ENCODE results near the gene SCGB1A1. TPM values are rescaled to one million over a fixed set of nuclear protein-coding genes. Genes with fewer than 3 reads are reported as not detected.

Gene SCGB1A1
- total and polyA plus RNA-seq, 4 donors: not detected

DNA sequence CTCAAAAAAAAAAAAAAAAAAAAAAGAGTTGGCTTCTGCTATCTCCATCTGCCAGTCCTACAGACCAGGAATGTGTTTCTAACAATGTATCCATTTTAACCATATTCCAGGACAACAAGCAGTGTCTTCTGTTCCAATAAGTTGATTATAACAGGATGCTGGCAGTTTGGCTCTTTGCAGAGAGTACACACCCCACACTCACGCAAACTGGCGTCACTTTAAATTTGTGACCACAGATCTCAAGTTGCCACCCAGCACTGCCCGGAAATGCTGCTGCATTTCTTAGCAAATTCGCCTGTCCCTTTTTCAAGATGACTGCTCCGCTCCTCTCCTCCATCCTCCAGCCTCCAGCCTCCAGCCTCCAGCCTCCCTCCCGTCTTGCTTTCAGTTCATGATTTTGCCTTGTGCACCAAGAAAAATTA, 44.3 kb downstream of the SCGB1A1 start:
- Histone ChIP-seq H3K4me1 (ENCODE audit: control insufficient read depth in 4 of 4, insufficient read depth in 4 of 4, low read length in 3 of 4) (peaks cover 0 to 14% (median 6%) of the 10 kb centered on the region in 4 donors), H3K36me3 (ENCODE audit: control insufficient read depth in 4 of 4, insufficient read depth in 3 of 4, low read depth in 1 of 4, low read length in 3 of 4) (no peaks in the 10 kb centered on the region), H3K9ac (ENCODE audit: low read depth in 1 of 2, low read length in 2 of 2) (no peak overlapping the region), H3K27me3 (ENCODE audit: control insufficient read depth in 4 of 4, insufficient read depth in 4 of 4, low read length in 3 of 4) (no peaks in the 10 kb centered on the region), H3K4me3 (ENCODE audit: low read depth in 1 of 3, low read length in 3 of 3) (no peak overlapping the region), H3K9me3 (ENCODE audit: control insufficient read depth in 4 of 4, low read length in 3 of 4) (no peaks in the 10 kb centered on the region), H3K27ac (ENCODE audit: low read depth in 1 of 2, low read length in 2 of 2) (no peak overlapping the region)
- TF ChIP-seq, protein P1, sequence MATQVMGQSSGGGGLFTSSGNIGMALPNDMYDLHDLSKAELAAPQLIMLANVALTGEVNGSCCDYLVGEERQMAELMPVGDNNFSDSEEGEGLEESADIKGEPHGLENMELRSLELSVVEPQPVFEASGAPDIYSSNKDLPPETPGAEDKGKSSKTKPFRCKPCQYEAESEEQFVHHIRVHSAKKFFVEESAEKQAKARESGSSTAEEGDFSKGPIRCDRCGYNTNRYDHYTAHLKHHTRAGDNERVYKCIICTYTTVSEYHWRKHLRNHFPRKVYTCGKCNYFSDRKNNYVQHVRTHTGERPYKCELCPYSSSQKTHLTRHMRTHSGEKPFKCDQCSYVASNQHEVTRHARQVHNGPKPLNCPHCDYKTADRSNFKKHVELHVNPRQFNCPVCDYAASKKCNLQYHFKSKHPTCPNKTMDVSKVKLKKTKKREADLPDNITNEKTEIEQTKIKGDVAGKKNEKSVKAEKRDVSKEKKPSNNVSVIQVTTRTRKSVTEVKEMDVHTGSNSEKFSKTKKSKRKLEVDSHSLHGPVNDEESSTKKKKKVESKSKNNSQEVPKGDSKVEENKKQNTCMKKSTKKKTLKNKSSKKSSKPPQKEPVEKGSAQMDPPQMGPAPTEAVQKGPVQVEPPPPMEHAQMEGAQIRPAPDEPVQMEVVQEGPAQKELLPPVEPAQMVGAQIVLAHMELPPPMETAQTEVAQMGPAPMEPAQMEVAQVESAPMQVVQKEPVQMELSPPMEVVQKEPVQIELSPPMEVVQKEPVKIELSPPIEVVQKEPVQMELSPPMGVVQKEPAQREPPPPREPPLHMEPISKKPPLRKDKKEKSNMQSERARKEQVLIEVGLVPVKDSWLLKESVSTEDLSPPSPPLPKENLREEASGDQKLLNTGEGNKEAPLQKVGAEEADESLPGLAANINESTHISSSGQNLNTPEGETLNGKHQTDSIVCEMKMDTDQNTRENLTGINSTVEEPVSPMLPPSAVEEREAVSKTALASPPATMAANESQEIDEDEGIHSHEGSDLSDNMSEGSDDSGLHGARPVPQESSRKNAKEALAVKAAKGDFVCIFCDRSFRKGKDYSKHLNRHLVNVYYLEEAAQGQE (IDR thresholded peaks at IDR 0.05): no peak
- no peak for TF ChIP-seq FOXA2 (IDR thresholded peaks at IDR 0.05)
- DNase-seq (ENCODE audit: low spot score): no peak
- 85% methylated on average over 6 of the region's 6 CpGs for WGBS

DNA sequence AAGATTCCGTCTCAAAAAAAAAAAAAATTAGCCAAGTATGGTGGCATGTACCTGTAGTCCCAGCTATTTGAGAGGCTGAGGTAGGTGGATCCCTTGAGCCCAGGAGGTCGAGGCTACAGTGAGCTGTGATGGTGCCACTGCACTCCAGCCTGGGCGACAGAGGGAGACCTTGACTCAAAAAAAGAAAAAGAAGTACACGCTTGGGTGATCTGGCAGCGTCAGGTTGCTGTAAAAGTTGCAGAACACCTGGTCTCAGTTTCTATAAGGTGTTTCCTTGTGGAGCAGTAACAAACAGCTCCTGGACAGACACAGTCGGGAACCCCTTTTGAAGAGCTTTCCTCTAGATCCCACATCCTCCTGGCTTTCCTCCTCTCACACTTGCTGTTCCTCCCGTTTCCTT, 45.8 kb downstream of the SCGB1A1 start:
- Histone ChIP-seq H3K9me3 (ENCODE audit: control insufficient read depth in 4 of 4, low read length in 3 of 4) (no peaks in the 10 kb centered on the region), H3K4me3 (ENCODE audit: low read depth in 1 of 3, low read length in 3 of 3) (no peak overlapping the region), H3K9ac (ENCODE audit: low read depth in 1 of 2, low read length in 2 of 2) (no peak overlapping the region), H3K36me3 (ENCODE audit: control insufficient read depth in 4 of 4, insufficient read depth in 3 of 4, low read depth in 1 of 4, low read length in 3 of 4) (no peaks in the 10 kb centered on the region), H3K4me1 (ENCODE audit: control insufficient read depth in 4 of 4, insufficient read depth in 4 of 4, low read length in 3 of 4) (peaks cover 0 to 5% (median 3%) of the 10 kb centered on the region in 4 donors), H3K27me3 (ENCODE audit: control insufficient read depth in 4 of 4, insufficient read depth in 4 of 4, low read length in 3 of 4) (no peaks in the 10 kb centered on the region), H3K27ac (ENCODE audit: low read depth in 1 of 2, low read length in 2 of 2) (no peak overlapping the region)
- DNase-seq (ENCODE audit: low spot score): no peak
- TF ChIP-seq, protein P1 (IDR thresholded peaks at IDR 0.05): no peak
- TF ChIP-seq, protein P2, sequence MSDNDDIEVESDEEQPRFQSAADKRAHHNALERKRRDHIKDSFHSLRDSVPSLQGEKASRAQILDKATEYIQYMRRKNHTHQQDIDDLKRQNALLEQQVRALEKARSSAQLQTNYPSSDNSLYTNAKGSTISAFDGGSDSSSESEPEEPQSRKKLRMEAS (IDR thresholded peaks at IDR 0.05): no peak
- TF ChIP-seq NR2F2 (IDR thresholded peaks at IDR 0.05): no peak
- TF ChIP-seq HNF4A (conservative IDR thresholded peaks at IDR 0.05): no peak
- no peak for TF ChIP-seq GABPA (IDR thresholded peaks at IDR 0.05 in 1 of 2, conservative IDR thresholded peaks at IDR 0.05 in 1 of 2)
- TF ChIP-seq FOXA1 (IDR thresholded peaks at IDR 0.05): no peak
- TF ChIP-seq, protein P3, sequence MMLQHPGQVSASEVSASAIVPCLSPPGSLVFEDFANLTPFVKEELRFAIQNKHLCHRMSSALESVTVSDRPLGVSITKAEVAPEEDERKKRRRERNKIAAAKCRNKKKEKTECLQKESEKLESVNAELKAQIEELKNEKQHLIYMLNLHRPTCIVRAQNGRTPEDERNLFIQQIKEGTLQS (IDR thresholded peaks at IDR 0.05): no peak
- no peak for TF ChIP-seq HNF4G (IDR thresholded peaks at IDR 0.05)
- no peak for TF ChIP-seq JUND (IDR thresholded peaks at IDR 0.05)
- TF ChIP-seq RXRA (IDR thresholded peaks at IDR 0.05): no peak
- no peak for TF ChIP-seq TAF1 (conservative IDR thresholded peaks at IDR 0.05)
- no peak for TF ChIP-seq RAD21 (IDR thresholded peaks at IDR 0.05)
- no peak for TF ChIP-seq FOXA2 (IDR thresholded peaks at IDR 0.05)
- TF ChIP-seq YY1 (IDR thresholded peaks at IDR 0.05): no peak
- TF ChIP-seq SP1 (IDR thresholded peaks at IDR 0.05): no peak
- TF ChIP-seq EGR1 (IDR thresholded peaks at IDR 0.05; ENCODE audit: low read depth in 2 of 2): no peak
- 83% methylated on average over 7 of the region's 7 CpGs for WGBS

Data from liver (tissue), 9 donors.